ENCODE results near the gene MARCHF3.
"Not testable (repeated sequence)": the region's sequence is repeated elsewhere in the genome, so short reads cannot be mapped to it uniquely, and the experiment has no call there.

MARCHF3 gene, protein sequence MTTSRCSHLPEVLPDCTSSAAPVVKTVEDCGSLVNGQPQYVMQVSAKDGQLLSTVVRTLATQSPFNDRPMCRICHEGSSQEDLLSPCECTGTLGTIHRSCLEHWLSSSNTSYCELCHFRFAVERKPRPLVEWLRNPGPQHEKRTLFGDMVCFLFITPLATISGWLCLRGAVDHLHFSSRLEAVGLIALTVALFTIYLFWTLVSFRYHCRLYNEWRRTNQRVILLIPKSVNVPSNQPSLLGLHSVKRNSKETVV

DNA sequence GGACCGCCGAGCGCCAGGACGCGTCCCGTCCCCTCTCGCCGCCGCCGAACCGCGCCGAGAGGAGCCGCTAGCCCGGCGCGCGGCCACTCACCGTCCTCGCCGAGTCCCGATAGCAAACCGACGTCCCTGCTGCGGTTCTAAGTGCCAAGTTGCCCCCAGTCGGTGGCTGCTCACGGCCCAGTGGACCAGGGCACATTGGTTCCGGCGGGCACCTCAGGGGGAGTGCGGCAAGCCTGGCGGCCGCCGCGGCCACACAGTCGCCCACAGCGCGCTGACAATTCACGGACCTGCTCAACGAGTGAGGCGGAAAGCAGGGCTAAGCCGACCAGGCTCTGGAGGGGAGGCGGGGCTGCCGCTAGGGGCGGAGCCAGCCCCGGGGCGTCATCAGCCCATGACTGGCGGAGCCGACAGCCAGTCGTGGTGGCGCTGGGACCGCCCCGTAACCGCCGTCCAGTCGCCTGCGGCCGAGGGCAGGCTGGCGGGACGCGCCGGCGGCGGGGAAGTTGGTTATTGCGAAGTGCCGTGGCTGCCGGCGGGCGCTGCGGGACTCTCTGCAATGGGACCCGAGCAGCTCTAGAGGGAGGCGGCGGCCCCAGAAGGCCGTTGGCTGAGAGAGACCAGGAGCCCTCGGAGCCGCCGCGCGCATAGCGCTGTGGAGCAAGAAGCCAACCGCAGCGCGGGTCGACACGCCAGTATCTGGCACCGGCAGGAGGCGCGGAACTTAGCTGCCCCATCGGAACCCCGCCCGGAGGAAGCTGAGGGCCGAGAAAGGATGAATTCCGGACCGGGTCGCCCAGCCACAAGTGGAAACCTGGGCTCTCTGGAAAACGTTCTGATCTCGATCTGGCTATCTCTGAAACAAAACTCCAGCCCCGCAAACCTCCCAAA, at the start of gene MARCHF3:
Gene MARCHF3 (minus strand): TSS at position 300 of the 888 bp plus-strand sequence. CDS start 112,387 bp downstream, outside the sequence.
- DNase-seq (ENCODE audit: low read depth, low spot score) = peak; percentile 85

DNA sequence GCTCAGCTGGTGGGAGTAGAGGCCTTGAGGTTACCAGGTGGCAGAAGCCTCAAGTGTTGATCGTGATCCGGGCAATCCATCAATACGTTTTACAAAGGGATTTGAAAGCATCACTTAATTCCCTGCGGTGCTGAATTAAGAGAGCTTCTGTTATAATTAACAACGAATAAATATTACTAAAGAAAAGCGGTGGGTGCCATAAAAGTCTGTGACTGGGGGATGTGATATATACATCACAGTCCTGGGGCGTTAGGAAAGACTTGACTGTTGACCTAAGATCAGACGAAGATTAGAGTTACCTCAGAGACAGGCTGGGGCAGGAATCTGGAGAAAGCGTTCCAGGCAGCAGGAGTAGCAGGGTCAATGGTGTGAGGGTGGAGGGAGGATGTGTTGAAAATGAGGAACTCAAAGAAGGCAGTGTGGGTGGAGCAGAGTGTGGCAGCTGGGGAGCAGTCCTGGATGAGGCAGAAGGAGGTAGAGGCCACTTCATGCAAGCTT, 49.7 kb upstream of the MARCHF3 start:
- DNase-seq (ENCODE audit: low read depth, low spot score) = no peak

GRCh38 chr5:127077366-127077765, 47.0 kb upstream of the MARCHF3 start:
- DNase-seq (ENCODE audit: low read depth, low spot score) = no peak

- peak; percentile 69 for DNase-seq (ENCODE audit: low read depth, low spot score)
Measured at GRCh38 chr5:127076315-127077129, 46.2 kb upstream of the MARCHF3 start.

DNA sequence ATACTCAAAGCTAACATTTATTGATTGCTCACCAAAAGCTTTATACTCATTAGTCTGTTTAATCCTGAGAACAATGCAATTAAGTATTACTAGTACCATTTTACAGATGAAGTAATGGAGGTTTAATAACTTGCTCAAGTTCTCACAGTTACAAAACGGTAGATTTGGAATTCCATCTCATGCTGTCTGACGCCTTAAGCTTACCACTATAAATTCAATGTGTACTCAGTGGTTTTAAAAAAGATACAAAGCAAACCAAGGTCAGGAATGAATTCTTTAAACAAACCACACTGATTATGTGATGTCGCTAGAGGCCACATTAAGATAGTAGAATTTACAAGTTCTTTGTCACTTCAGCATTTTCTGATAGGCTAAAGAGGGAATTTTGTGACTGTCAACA, 44.1 kb upstream of the MARCHF3 start:
- DNase-seq (ENCODE audit: low read depth, low spot score) = no peak

- DNase-seq (ENCODE audit: low read depth, low spot score) = no peak
Measured at GRCh38 chr5:127072861-127073846, 42.8 kb upstream of the MARCHF3 start, which contains the start of gene C5orf63. Gene C5orf63, minus strand, starts transcription at chr5:127073502. Its CDS starts 14,507 bp downstream, at chr5:127058995.

- DNase-seq (ENCODE audit: low read depth, low spot score) = no peak
Measured at GRCh38 chr5:127070243-127070642, 39.9 kb upstream of the MARCHF3 start.

DNA sequence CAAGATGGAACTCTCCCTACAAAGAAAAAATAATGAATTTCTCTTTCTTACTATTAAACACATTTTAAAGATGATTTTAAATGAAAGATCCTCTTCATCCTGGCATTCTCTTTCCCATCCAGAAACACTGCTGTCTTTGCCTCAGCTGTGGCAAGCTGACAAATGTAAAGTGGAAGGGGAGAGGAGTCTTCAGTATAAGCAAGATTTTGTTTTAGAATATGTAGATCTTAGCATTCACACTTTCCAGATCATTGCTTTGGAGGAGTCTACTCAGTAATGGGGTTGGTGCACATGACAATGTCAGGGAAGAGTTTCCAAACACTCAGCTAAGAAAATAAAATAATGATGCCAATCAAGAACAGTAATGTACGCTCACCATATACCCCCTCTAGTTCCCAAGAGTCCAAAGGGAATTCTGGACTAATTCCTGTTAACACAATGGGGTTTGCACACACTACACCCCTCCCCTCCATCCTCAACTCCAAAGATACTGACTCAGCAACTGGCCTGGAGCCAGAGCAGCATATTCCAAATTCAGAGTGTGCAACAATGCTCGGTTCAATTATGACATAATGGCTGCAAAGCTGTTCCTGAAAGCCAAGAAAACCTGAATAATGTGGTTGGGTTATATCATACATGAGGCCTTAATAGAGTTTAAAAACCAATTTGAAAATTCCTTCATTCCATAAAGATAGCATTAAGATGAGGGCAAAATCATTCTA, 38.3 kb upstream of the MARCHF3 start:
- DNase-seq (ENCODE audit: low read depth, low spot score) = no peak

GRCh38 chr5:127066721-127067120, 36.4 kb upstream of the MARCHF3 start:
- no peak for DNase-seq (ENCODE audit: low read depth, low spot score)

- DNase-seq (ENCODE audit: low read depth, low spot score) = no peak
Measured at GRCh38 chr5:127064253-127064840, 34.0 kb upstream of the MARCHF3 start.

- DNase-seq (ENCODE audit: low read depth, low spot score) = no peak
Measured at GRCh38 chr5:127063257-127063913, 33.0 kb upstream of the MARCHF3 start.

DNA sequence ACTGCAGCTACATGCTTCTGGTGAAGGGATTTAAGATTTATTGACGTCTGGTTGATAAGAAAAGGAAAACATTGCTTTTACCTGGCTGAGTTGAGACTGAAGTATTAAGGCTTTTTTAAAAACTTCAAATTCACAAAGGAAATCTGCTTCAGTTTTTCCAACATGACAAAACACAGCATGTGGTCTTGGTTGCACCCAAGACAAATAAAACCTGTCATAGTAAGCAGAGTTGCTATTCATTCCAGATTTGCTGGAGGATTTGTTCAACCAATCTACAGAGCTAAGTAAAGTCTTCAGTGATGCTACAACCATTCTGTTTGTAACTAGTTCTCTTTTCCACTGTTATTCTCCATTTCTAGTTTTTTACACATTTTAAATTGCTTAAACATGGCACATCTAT, 31.6 kb upstream of the MARCHF3 start:
- peak; percentile 43 for DNase-seq (ENCODE audit: low read depth, low spot score)

DNA sequence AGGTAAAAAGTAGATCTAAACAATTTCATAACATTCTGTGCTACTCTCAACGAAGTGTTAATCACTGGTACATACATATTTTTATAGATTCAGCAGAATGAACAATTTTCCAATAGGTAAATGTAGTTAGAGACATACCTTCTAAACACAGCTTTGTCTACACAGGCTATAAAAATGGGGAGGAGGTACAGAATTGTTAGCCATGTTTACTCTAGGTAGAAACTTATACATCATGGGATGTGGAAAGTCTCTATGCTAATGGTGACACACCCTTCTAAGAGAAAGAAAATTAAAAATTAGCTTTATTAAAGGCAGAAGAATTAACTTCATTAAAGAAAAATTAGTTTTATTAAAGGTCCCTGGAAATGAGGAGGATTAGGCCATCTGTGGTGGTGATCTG, 31.2 kb upstream of the MARCHF3 start:
- DNase-seq (ENCODE audit: low read depth, low spot score) = no peak

DNA sequence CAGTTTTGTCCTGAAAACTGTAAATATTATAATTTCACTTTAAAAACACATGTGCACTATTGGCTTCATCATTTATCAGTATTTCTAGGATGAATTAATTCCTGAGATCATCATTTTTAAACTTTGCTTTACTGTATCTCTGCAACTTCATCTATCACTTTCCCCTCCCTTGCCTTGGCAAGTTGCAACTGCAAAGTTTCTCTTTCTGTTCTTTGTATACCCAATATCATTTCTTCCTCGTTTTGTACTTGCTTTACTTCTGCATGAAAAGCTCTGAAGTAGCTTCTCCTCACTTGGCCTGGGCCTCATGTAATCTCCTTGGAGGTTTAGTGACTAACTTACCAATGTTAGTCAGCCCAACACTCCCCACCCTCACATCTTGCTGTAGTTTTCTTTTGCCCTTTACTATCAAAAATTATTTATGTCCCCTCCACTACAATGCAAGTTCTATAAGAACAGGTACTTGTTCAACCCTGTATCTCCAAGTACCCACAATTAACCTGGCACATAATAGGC, 30.2 kb upstream of the MARCHF3 start:
- no peak for DNase-seq (ENCODE audit: low read depth, low spot score)

- no peak for DNase-seq (ENCODE audit: low read depth, low spot score)
Measured at GRCh38 chr5:127056896-127057295, 26.5 kb upstream of the MARCHF3 start.

GRCh38 chr5:127055880-127056653, 25.7 kb upstream of the MARCHF3 start:
- DNase-seq (ENCODE audit: low read depth, low spot score) = no peak

- not testable (repeated sequence) for DNase-seq (ENCODE audit: low read depth, low spot score)
Measured at GRCh38 chr5:127053551-127053950, 23.2 kb upstream of the MARCHF3 start.

GRCh38 chr5:127053049-127053448, 22.7 kb upstream of the MARCHF3 start:
- no peak for DNase-seq (ENCODE audit: low read depth, low spot score)
